Right lobe of liver (tissue), 4 donors: Measurements from ENCODE around the gene PREX1.

ENCODE experiments used
- CTCF ChIP-seq, 4 donors: fragments of 200-600 bp in 3 of 4; fragments of 450-650 bp in 1 of 4; IDR thresholded peaks; one replicate each; pipeline versions ENCODE4 v1.5.1 to v1.8.0; 2016 to 2022; ENCODE audit warnings: antibody characterized with exemption in 4 of 4, mild to moderate bottlenecking in 2 of 4
- POLR2A ChIP-seq: fragments of 450-650 bp; IDR thresholded peaks from one replicate; pipeline ENCODE4 v1.6.1; 2017; ENCODE audit warnings: antibody characterized with exemption, mild to moderate bottlenecking
- donor health status: DM: no; HTN: no; CAD: no.
- donor health status: DM: no; HTN: no; CAD: no.
- donor health status: DM: no; HTN: yes; CAD: no.

DNA sequence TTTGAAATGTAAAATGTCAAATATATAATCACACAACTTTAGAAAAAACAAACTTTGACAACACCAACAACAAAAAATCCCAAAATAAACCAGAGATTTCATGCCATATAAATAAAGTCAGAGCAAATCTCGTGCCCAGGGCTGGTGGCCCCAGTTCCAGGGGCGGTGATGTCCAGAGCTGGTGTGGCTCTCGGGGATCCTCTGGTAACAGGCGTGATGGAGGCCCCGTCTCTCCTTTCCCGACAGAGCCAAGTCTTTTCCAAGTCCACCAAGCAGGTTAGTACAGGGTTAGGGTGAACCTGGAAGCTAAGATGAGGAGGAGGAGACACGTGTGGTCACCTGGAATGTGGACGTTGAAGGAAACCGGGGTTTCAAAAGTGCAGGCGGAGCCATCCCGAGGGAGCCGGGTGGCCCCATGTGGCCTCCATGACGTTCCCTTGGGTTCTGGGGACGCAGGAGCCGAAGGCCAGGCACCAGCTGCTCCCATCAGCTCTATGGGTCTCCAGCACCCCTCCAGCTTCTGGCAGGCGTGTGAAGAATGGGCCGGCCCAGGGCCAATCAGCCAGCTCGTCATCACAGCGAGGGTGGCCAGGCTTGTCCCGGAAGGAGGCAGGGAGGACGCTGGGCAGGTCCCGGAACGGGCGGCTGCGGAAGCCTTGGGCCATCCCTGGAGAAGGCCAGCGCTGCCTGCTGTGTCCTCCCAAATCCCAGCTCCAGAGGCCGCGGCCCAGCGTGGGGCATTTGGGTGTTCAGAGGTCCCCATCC is 202.5 kb downstream of the PREX1 start:
- TF ChIP-seq CTCF (IDR thresholded peaks at IDR 0.05) = no peak
- no peak for TF ChIP-seq POLR2A
